Neural cell (in vitro differentiated cells): Measurements from ENCODE around the gene TFEB.

Experiments used
- CTCF ChIP-seq: fragments of 450-650 bp; IDR thresholded peaks from 2 replicates; pipeline ENCODE4 v1.5.1; 2014; ENCODE audit warnings: antibody characterized with exemption, mild to moderate bottlenecking, moderate library complexity; ENCODE audit not compliant: poor library complexity, severe bottlenecking
- EP300 ChIP-seq: fragments of 450-650 bp; conservative IDR thresholded peaks from 2 replicates; pipeline ENCODE4 v1.6.1; 2014; ENCODE audit warnings: antibody characterized with exemption, mild to moderate bottlenecking, moderate library complexity; ENCODE audit not compliant: poor library complexity, severe bottlenecking
- MXI1 ChIP-seq: fragments of 450-650 bp; conservative IDR thresholded peaks from 2 replicates; pipeline ENCODE4 v1.6.1; 2014; ENCODE audit warnings: antibody characterized with exemption, mild to moderate bottlenecking; ENCODE audit not compliant: poor library complexity, severe bottlenecking
- POLR2AphosphoS5 ChIP-seq: IDR thresholded peaks from 2 replicates; pipeline ENCODE4 v1.6.1; 2012
- RAD21 ChIP-seq: fragments of 450-650 bp; conservative IDR thresholded peaks from 2 replicates; pipeline ENCODE4 v1.6.1; 2014; ENCODE audit warnings: antibody characterized with exemption, mild to moderate bottlenecking, moderate library complexity
- TF ChIP-seq, protein P1 (sequence below): IDR thresholded peaks from 2 replicates; pipeline ENCODE4 v1.6.1; 2012; ENCODE audit warnings: borderline replicate concordance

DNA sequence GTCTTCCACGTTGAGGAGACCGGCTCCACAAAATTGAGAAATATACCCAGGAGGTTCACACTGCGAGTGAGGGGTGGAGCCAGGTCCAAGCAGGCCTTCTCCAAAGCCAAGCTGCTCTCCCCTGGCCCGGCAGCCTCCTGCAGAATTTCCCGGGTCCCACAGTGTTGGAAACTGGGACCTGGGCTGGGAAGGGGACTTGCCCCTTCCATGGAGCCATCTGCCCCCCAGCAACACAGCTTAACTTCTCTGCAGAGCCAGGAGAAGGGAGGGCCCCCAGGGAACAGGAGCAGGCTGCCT is 61.8 kb downstream of the TFEB start:
- TF ChIP-seq RAD21 (no peak), MXI1 (no peak), CTCF (no peak), POLR2AphosphoS5 (no peak), EP300 (no peak)
- TF ChIP-seq, protein P1, sequence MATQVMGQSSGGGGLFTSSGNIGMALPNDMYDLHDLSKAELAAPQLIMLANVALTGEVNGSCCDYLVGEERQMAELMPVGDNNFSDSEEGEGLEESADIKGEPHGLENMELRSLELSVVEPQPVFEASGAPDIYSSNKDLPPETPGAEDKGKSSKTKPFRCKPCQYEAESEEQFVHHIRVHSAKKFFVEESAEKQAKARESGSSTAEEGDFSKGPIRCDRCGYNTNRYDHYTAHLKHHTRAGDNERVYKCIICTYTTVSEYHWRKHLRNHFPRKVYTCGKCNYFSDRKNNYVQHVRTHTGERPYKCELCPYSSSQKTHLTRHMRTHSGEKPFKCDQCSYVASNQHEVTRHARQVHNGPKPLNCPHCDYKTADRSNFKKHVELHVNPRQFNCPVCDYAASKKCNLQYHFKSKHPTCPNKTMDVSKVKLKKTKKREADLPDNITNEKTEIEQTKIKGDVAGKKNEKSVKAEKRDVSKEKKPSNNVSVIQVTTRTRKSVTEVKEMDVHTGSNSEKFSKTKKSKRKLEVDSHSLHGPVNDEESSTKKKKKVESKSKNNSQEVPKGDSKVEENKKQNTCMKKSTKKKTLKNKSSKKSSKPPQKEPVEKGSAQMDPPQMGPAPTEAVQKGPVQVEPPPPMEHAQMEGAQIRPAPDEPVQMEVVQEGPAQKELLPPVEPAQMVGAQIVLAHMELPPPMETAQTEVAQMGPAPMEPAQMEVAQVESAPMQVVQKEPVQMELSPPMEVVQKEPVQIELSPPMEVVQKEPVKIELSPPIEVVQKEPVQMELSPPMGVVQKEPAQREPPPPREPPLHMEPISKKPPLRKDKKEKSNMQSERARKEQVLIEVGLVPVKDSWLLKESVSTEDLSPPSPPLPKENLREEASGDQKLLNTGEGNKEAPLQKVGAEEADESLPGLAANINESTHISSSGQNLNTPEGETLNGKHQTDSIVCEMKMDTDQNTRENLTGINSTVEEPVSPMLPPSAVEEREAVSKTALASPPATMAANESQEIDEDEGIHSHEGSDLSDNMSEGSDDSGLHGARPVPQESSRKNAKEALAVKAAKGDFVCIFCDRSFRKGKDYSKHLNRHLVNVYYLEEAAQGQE = no peak
